SIG-M5 treated with dmso at 0.1 percent for 504 hours (cell line): ENCODE measurements around the gene TBC1D10A.

ENCODE experiments used
- DNase-seq: peaks from one replicate; lab custom pipeline; 2025; ENCODE audit not compliant: unreplicated experiment; lab: John Stamatoyannopoulos, UW

TBC1D10A gene, protein sequence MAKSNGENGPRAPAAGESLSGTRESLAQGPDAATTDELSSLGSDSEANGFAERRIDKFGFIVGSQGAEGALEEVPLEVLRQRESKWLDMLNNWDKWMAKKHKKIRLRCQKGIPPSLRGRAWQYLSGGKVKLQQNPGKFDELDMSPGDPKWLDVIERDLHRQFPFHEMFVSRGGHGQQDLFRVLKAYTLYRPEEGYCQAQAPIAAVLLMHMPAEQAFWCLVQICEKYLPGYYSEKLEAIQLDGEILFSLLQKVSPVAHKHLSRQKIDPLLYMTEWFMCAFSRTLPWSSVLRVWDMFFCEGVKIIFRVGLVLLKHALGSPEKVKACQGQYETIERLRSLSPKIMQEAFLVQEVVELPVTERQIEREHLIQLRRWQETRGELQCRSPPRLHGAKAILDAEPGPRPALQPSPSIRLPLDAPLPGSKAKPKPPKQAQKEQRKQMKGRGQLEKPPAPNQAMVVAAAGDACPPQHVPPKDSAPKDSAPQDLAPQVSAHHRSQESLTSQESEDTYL

DNA sequence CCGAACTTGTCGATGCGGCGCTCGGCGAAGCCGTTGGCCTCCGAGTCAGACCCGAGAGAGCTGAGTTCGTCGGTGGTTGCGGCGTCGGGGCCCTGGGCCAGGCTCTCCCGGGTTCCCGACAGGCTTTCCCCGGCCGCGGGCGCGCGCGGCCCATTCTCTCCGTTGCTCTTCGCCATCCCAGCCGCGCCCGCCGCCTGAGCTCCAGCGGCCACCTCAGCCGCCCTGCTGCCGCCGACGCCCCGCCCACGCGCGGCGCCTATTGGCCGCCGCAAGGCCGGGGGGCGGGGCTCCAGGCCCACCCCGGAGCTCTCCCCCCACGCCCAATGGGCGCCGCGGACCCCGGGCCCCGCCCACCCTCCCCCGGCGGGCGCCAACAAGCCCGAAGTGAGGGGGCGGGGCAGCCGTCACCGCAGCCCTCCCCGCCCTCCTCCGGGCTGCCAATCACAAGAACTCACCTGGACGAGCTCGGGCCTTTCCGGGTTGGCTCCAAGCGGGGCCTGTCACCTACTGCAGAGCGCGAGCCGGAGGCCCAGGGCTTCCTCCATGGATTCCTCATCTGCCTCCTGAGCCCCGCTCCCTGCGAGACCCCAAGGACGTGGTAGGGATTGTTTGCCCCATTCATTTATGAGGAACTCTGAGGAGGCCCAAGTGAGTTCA is at the start of gene TBC1D10A:
TBC1D10A (minus strand) TSS at position 236 of the 657 bp plus-strand sequence; CDS start at position 176, 60 bp downstream.
- peak; percentile 86 for DNase-seq

DNA sequence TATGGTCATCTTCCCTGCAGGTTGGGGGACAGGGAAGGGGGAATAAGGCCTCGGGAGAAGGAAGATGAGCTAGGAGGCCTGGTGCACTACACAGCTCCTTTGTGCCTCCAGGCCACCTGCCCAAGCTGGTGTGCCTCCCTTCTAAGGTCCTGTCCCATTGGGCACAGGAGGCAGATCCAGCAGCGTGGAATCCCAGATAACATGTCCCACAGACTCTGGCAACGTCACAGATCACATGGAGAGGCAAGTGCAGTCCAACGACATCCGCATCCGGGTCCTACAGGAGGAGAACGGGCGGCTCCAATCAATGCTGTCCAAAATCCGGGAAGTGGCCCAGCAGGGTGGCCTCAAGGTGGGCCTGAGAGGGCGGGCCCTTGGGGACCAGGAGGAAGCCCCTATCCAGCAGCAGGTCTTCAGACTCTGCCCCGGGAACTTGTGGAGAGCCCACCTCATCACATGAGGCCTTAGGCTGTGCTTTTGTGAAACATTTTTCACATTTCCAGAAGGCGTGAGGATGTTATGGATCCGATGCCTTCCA is 48.6 kb upstream of the TBC1D10A start:
- no peak for DNase-seq

DNA sequence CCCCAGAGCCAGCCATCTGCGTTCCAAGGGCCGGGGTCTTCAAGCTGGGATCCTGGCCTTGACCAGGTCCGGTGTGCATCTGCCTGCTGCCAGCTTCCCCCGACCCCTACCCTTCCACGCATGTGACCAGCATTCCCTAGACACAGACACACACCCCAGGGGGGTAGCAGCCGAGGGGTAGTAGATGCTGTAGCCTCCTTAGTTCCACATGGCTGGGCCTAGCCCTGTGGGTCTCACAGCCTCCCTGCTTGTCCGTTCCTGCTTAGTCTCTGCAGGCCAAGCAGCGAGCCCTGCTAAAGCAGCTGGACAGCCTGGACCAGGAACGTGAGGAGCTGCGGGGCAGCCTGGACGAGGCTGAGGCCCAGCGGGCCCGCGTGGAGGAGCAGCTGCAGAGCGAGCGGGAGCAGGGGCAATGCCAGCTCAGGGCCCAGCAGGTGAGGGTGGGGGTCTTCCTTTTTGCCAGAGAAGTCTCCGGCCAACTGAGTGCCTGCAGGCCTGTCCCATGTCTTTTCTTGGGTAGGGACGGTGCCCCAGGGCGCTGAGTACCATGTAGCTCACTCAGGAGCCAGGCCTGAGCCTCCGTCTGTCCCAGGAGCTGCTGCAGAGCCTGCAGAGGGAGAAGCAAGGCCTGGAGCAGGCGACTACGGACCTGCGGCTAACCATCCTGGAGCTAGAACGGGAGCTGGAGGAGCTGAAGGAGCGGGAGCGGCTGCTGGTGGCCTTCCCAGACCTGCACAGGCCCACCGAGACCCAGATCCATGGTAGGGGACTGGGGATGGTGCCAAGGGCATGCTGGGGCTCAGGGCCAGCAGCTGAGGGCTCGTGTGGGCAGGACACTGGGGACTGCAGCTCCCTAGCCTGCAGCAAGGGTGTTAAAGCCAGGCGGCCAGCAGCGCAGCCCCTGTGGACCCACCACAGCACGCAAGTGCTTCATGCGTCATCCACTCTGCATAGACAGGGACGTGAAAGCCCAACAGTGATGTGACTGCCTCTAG is 46.9 kb upstream of the TBC1D10A start:
- DNase-seq: no peak

DNA sequence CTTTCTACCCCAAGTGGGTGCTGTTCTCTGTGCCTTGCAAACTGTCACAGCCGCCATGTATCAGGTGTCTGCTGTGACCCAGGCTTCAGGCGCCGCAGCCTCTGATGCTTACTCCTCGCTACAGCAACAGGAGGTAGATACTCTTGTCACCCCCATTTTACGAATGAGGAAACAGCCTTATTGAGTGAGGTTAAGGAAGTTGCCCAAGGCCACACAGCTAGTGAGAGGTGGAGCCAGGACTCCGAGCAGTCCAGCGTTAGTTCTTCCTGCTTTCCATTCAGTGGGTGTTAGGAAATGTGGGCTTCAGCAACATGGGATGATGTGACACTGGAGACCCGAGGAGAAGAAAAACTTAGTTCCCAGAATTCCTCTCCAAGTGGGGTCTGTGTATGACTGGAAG is 46.2 kb upstream of the TBC1D10A start:
- peak; percentile 68 for DNase-seq

DNA sequence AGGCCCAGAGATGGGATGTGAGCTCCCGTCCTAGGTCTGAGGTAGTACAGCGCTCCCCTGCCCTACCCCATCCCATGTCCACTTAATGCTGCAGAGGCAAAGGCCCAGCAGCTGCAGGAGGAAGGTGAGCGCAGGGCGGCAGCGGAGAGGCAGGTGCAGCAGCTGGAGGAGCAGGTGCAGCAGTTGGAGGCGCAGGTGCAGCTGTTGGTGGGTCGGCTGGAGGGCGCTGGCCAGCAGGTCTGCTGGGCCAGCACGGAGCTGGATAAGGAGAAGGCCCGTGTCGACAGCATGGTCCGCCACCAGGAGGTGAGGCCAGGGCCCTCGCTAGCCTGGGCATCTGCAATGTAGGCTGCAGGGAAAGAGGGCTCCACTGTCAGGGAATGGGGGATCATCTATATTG is 45.2 kb upstream of the TBC1D10A start:
- DNase-seq: no peak

DNA sequence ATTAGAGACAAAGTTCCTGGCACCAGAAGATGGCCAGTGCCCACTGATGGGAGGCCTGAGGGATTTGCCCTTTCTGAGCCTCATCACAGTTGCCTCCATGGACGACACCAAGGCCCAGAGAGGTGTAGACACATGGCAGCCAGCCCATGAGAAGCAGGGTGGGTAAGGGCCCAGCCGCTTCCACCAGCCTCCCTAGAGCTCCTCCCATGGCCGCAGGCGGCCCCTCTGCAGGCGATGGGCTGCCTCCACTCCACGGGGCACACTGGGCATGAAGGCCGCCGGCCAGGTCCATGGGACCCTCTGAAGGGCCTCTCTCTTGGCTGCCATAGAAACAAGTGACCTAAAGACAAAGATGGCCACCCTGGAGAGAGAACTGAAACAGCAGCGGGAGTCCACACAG is 44.6 kb upstream of the TBC1D10A start:
- DNase-seq: no peak

DNA sequence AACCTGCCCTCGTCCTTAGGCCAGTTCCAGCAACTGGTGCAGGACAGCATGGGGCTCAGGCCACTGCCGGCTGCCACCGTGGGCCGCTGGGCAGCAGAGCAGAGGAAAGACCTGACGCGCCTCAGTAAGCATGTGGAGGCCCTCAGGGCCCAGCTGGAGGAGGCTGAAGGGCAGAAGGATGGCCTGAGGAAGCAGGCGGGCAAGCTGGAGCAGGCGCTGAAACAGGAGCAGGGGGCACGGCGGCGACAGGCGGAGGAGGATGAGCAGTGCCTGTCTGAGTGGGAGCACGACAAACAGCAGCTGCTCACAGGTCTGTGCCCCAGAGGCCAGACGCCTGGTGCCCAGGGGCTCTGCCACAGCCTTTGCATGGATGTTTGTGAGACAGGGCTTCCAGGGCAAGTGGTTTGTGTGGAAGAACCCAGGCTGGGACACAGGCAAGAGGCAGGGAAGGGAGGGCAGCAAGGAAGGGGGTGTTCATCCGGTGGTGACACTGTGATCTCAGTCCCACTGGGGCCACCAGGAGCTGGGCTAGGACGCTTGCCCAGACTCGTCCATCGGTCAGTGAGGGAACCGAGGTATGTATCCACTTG is 44.0 kb upstream of the TBC1D10A start:
- DNase-seq: no peak

DNA sequence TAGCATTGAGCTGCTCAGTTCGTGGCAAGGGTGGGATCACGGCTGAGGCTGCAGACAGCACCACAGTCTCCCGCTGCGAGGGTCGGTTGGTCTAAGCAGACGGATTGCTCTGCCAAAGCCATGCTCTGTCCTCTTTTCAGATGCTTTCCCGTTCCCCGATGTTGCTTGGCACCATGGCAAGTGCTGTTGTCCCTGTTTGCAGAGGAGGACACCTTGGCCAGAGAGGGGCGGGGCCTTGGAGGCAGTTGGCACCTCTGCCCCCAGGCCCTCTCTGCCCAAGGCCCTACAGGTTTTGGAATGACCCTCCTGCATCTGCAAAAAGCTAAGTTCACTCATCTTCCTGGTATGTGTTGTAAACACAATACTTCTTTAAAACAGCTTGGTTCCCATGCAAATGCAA is 41.7 kb upstream of the TBC1D10A start:
- DNase-seq: no peak

DNA sequence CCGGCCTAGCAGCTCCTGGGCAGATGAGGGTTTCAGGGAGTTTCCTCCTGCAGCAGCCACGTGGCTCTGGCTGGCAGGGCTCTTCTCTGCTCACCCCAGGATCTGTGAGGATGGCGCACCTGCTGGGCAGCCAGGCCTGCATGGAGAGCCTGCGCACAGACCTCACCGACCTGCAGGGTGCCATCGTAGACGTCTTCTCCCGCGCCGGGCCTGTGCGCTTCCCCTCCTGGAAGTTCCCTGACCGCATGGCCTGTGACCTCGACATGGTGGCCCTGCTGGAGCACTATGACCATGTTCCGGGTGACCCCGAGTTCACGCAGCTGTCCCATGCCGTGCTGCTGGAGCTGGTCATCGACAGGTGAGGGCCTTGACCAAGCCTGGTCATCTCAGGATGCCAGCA is 39.1 kb upstream of the TBC1D10A start:
- DNase-seq: no peak

DNA sequence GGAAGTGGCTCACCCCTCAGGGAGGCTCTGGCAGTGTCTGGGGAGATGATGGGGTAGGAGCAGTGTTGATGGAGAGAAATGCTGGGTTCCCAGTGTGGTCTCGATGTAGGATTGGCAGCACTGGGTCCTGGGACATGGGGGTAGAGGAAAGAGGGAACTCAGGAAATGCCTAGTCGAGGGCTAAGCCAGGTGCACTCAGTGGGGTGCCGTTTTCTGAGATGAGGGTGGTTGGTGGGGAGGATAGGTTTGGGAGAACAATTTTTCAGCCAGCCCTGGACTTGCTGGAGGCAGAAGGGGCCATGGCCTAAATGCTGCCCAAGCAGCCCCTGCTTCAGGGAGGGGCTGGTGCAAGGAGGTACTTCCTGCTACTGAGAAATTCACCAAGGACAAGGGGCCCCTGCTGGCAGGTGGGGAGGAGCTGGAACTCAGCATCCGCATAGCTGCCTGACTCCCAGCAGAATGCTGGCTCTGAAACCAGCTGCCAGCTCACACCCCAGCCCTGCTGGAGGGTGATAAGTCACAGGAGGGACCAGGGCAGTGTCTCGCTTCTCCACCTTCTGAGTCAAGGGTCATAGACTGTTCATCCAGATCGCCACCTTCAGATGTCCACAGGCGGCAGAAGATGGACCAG is 36.0 kb upstream of the TBC1D10A start:
- DNase-seq: no peak

DNA sequence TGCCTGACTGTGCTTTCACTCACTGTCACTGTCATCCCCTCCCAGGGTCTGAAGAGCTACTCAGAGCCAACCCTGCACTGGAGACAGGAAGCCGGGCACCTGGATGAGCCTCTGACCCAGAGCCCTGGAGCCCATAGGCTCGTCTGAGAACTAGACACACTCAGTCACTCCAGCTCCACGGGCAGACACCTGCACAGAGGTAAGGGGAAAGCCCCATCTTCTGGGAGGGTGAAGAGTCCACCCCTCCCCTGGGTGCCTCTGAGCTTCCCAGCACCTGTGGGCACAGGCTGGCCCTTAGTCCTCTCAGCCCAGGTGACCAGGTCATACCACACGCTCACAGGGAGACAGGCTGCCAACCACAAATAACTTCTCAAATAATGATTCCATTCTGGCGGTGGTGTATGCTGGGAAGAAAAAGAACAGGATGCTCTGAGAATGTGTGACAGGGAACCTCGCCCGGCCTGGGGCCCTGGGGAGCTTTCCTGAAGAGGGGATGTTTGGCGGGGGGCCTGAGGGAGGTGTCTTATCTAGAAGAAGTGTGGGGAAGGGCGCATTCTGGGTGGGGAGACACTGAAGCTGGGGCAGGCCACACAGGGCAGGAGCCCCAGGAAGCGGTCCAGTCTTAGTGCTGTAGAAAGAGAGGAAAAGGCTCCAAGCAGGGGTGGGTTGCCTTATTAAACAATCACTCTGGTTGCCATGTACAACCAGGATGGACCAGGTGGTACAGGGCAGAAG is 35.3 kb upstream of the TBC1D10A start:
- no peak for DNase-seq

DNA sequence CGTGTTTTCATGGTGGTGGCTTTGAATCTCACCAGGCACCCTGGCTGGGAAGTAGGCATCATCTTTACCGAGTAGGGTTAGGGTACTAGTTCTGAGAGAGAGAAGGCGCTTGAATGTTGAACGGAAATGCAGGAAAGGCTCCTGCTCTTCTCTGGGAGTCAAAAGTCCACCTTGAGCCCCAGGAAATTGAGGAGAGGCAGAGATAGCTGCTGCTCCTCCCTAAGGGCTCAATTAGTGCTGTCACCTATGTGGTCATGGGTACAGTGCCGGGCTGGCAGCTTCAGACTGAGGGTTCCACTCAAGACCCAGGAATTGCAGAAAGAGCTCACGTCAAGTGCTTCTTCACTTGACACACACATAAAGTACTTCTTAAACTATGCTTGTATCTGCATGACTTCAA is 31.8 kb upstream of the TBC1D10A start:
- DNase-seq: no peak

DNA sequence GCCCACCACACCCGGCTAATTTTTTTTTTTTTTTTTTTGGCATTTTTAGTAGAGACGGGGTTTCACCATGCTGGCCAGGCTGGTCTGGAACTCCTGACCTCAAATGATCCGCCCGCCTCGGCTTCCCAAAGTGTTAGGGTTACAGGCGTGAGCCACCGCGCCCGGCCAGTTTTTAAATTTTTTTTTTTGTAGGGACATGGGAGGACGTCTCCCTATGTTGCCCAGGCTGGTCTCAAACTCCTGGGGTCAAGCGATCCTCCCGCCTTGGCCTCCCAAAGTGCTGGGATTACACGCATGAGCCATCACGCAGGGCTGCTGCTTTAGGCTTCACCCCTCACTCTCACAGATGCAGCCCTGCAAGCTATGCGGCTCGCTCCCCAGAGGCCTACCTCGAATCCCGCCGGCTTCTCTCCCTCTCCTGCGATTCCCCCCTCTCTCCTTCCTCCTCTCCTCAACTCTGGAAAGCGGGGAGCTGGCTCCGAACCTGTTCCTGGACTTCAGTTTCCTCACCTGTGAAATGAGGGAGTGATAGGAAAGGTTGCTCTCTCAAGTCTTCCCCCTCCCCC is 31.0 kb upstream of the TBC1D10A start:
- no peak for DNase-seq

DNA sequence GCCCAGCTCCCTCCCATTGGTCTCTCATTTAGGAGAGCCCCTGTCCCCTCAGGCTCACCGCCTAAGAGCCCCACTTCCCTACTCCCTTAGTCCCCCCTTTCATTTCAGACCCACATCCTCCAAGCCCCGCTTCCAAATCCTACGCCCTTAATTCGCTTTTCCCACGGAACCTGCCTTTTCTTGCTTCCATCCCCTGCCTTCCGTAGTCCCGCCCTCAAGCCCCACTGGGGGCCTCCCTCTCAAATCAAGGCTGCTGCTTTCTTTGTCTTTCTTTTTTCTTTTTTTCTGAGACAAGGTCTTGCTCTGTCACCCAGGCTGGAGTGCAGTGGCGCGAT is 30.5 kb upstream of the TBC1D10A start:
- no peak for DNase-seq

DNA sequence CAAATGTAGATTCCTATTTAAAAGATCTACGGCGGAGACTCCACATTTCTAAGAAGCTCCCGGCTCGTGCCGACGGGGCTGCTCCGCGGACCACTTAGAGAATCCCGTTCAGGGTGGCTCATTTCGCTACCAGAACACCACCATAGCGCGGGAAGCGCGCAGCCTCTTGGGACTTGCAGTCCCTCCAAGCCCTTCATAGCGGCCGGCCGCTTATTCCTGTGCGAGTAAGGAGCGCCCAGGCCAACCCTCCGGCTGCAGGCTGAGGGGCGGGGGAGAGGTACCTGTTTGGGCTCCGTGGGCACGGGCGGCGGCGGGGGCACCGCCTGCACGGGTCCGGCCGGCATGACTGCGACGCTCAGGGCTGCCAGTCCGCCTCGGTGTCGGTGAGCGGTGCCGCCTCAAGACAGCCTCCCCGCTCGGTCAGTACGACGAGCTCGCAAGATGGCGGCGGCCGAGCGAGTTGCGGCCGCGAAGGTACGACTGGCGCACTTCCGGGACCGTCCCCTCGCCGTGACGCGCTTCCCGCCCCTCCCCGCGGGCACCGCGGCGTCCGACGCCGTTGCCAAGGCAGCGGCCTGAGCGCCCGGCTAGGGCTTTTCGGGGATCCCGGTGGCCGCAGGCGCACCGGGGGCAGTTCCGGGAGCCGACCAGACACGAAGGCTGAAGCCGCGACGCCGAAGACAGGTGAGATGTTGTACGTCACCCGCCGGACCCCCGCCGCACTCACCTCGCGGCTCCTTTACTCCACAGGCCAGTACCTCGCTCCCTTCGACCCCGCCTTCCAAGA is 29.9 kb upstream of the TBC1D10A start, which contains the start of the genes CCDC157 and SF3A1:
CCDC157 (plus strand) TSS at position 559 of the 787 bp plus-strand sequence. CDS start 8,994 bp downstream, outside the sequence.
SF3A1 (minus strand) TSS at position 446 of the 787 bp plus-strand sequence; CDS start at position 344, 102 bp downstream.
- peak; percentile 75 for DNase-seq

DNA sequence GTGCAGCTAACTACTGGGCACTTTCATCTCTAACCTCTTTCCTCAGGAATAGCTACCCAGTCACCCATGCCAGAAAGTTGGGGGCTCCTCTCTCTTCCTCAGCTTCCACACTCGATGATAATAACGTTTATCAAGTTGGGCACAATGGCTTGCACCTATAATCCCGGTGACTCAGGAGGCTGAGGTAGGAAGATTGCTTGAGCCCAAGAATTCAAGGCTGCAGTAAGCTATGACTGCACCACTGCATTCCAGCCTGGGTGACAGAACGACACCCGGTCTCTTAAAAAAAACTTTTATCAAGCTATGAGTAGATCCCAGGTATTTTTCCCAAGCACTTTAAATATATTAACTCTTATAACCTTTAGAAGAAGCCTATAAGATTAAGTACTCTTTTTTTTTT is 27.9 kb upstream of the TBC1D10A start:
- no peak for DNase-seq

DNA sequence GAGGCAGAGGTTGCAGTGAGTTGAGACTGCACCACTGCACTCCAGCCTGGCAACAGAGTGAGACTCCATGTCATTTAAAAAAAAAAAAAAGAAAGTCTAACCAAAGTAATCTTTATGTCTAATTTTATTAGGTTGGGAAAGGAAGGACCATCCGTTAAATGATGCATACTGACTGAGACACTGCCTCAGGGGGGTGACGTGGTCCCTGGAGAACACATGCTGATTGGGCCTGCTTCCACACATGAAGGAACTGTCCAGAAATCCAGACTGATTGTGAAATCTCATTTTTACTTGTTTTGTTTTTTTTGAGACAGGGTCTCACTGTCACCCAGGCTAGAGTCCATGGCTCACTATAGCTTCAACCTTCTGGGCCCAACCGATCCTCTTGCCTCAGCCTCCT is 24.5 kb upstream of the TBC1D10A start:
- no peak for DNase-seq

DNA sequence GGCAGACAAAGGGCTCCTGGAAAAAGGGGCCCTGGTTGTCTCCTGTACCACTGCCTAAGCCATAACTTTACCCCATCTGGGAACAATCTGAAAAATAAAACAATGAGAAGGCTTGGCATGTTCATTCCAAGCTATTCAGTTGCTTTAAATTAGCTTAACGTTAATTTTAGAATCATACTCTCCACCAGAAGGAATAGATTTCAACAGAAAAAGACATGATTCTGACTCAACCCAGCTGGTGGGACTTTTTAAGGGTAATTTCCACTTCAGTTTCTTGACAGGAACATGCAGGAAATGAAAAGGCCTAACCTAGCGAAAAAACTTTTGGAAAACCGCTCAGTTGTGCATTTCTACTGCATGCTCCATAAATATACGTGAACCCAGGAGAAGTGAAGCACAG is 22.1 kb upstream of the TBC1D10A start:
- DNase-seq: no peak
